Neural progenitor cell (in vitro differentiated cells): ENCODE results near the gene GATAD2A. TPM values are rescaled to one million over a fixed set of nuclear protein-coding genes. Genes with fewer than 3 reads are reported as not detected.

Experiments
- DNase-seq: peaks from one replicate; pipeline ENCODE4 v3.0.0-alpha.2; 2016; ENCODE audit warnings: low spot score
- H2AFZ ChIP-seq: fragments of 200-600 bp; sonication (generic); replicated peaks from 2 replicates; pipeline ENCODE4 v1.6.1; 2016; ENCODE audit warnings: antibody characterized with exemption
- H3F3A ChIP-seq: fragments of 200-600 bp; sonication (generic); 2 replicates; pipeline ENCODE4 v1.6.1; 2016; ENCODE audit warnings: antibody characterized with exemption, low read depth
- H3K27ac ChIP-seq: fragments of 200-600 bp; sonication (generic); 2 replicates; pipeline ENCODE4 v1.5.1; 2016; ENCODE audit warnings: mild to moderate bottlenecking
- H3K27me3 ChIP-seq: fragments of 200-600 bp; sonication (generic); 2 replicates; pipeline ENCODE4 v1.6.1; 2016; ENCODE audit warnings: mild to moderate bottlenecking, moderate library complexity
- H3K36me3 ChIP-seq: fragments of 200-600 bp; sonication (generic); 2 replicates; pipeline ENCODE4 v1.5.1; 2016
- H3K4me1 ChIP-seq: fragments of 200-600 bp; sonication (generic); 2 replicates; pipeline ENCODE4 v1.6.1; 2016; ENCODE audit warnings: mixed run types
- H3K4me2 ChIP-seq: fragments of 200-600 bp; sonication (generic); 2 replicates; pipeline ENCODE4 v1.6.1; 2016
- H3K4me3 ChIP-seq: fragments of 200-600 bp; sonication (generic); 2 replicates; pipeline ENCODE4 v1.5.1; 2016
- H3K79me2 ChIP-seq: fragments of 200-600 bp; sonication (generic); 2 replicates; pipeline ENCODE4 v1.6.1; 2016; ENCODE audit warnings: low read depth
- H3K9ac ChIP-seq: fragments of 200-600 bp; sonication (generic); 2 replicates; pipeline ENCODE4 v1.6.1; 2016
- H3K9me3 ChIP-seq: fragments of 200-600 bp; sonication (generic); 2 replicates; pipeline ENCODE4 v1.5.1; 2016; ENCODE audit warnings: low read depth
- H4K20me1 ChIP-seq: fragments of 200-600 bp; sonication (generic); 2 replicates; pipeline ENCODE4 v1.6.1; 2016; ENCODE audit warnings: low read depth
- H3K27ac Mint-ChIP-seq: 3 replicates; pipeline ENCODE4 v1.8.0; 2021; ENCODE audit warnings: mixed read lengths
- H3K27me3 Mint-ChIP-seq: 2 replicates; pipeline ENCODE4 v1.8.0; 2022; ENCODE audit warnings: low read depth, mild to moderate bottlenecking, inconsistent platforms, moderate library complexity, mixed read lengths; ENCODE audit not compliant: insufficient read depth
- H3K36me3 Mint-ChIP-seq: 3 replicates; pipeline ENCODE4 v1.8.0; 2021; ENCODE audit warnings: mixed read lengths
- H3K4me1 Mint-ChIP-seq: 3 replicates; pipeline ENCODE4 v1.8.0; 2021; ENCODE audit warnings: mixed read lengths
- H3K4me3 Mint-ChIP-seq: 3 replicates; pipeline ENCODE4 v1.8.0; 2021; ENCODE audit warnings: mild to moderate bottlenecking, moderate library complexity, mixed read lengths
- H3K9me3 Mint-ChIP-seq: 3 replicates; pipeline ENCODE4 v1.8.0; 2020; ENCODE audit warnings: mixed read lengths
- EZH2 ChIP-seq: fragments of 200-600 bp; sonication (generic); IDR thresholded peaks from 2 replicates; pipeline ENCODE4 v1.6.1; 2017; ENCODE audit warnings: antibody characterized with exemption, mild to moderate bottlenecking, moderate library complexity
- EZH2phosphoT487 ChIP-seq: fragments of 200-600 bp; sonication (generic); IDR thresholded peaks from 2 replicates; pipeline ENCODE4 v1.6.1; 2017; ENCODE audit warnings: antibody characterized with exemption
- total RNA-seq: library from RNA; depleted of rRNA; stranded (reverse); fragments of >200 nt; gene quantifications from 2 replicates; pipeline ENCODE4 v1.2.3, GENCODE V29; 2015; ENCODE audit warnings: low replicate concordance
- TF ChIP-seq, protein P1 (sequence below): fragments of 200-600 bp; sonication (generic); IDR thresholded peaks from 2 replicates; pipeline ENCODE4 v1.5.1; 2017; ENCODE audit warnings: antibody characterized with exemption, mild to moderate bottlenecking

GATAD2A gene
- total RNA-seq, 1 donor from 2014 or later: 37.9 TPM

GRCh38 chr19:19428746-19429145 lies 23.3 kb downstream of the GATAD2A start:
- Mint-ChIP-seq H3K4me3 (no peak overlapping the region), H3K27me3 (no peaks in the 10 kb centered on the region), H3K9me3 (no peaks in the 10 kb centered on the region), H3K27ac (peak overlapping the region; percentile 72), H3K4me1 (peaks cover 18% of the 10 kb centered on the region), H3K36me3 (peaks cover 25% of the 10 kb centered on the region)
- Histone ChIP-seq H3F3A (no peaks in the 10 kb centered on the region), H3K9me3 (no peaks in the 10 kb centered on the region), H2AFZ (no peak overlapping the region), H3K79me2 (peaks cover 100% of the 10 kb centered on the region), H3K4me2 (no peak overlapping the region), H4K20me1 (peaks cover 96% of the 10 kb centered on the region), H3K27me3 (no peaks in the 10 kb centered on the region), H3K9ac (no peak overlapping the region), H3K4me1 (peaks cover 18% of the 10 kb centered on the region), H3K4me3 (no peak overlapping the region), H3K27ac (no peak overlapping the region), H3K36me3 (no peaks in the 10 kb centered on the region)
- DNase-seq: no peak
- TF ChIP-seq, protein P1, sequence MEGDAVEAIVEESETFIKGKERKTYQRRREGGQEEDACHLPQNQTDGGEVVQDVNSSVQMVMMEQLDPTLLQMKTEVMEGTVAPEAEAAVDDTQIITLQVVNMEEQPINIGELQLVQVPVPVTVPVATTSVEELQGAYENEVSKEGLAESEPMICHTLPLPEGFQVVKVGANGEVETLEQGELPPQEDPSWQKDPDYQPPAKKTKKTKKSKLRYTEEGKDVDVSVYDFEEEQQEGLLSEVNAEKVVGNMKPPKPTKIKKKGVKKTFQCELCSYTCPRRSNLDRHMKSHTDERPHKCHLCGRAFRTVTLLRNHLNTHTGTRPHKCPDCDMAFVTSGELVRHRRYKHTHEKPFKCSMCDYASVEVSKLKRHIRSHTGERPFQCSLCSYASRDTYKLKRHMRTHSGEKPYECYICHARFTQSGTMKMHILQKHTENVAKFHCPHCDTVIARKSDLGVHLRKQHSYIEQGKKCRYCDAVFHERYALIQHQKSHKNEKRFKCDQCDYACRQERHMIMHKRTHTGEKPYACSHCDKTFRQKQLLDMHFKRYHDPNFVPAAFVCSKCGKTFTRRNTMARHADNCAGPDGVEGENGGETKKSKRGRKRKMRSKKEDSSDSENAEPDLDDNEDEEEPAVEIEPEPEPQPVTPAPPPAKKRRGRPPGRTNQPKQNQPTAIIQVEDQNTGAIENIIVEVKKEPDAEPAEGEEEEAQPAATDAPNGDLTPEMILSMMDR: no peak
- TF ChIP-seq EZH2phosphoT487: no peak
- no peak for TF ChIP-seq EZH2

DNA sequence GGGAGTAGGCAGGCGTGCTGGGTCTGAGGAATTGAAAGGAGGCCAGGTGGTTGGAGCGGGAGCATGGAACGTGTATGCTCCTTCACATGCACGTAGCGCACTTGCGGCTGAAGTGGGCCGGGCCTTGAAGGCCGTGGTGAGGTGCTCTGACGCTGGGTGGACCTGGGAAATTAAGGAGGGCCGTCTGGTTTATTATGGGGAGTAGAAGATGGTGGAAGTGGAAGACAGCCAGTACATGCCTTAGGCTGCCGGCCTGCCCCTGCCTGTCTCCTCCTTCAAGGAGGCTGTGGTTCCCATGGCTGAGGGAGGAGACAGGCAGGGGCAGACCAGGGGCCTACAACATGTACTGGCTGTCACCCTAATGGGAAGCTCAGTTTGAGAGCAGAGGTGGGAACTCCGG lies 23.9 kb downstream of the GATAD2A start:
- Mint-ChIP-seq H3K36me3 (peaks cover 25% of the 10 kb centered on the region), H3K9me3 (no peaks in the 10 kb centered on the region), H3K27me3 (no peaks in the 10 kb centered on the region), H3K4me3 (no peak overlapping the region), H3K4me1 (peaks cover 18% of the 10 kb centered on the region), H3K27ac (peak overlapping the region; percentile 72)
- H3K4me2 ChIP-seq: no peak overlapping the region
- no peak overlapping the region for H3K27ac ChIP-seq
- no peaks in the 10 kb centered on the region for H3F3A ChIP-seq
- TF ChIP-seq EZH2phosphoT487 (no peak), EZH2 (no peak)
- TF ChIP-seq, protein P1: no peak
- H2AFZ ChIP-seq: no peak overlapping the region
- H4K20me1 ChIP-seq: peaks cover 96% of the 10 kb centered on the region
- no peak overlapping the region for H3K4me3 ChIP-seq
- no peaks in the 10 kb centered on the region for H3K36me3 ChIP-seq
- peaks cover 18% of the 10 kb centered on the region for H3K4me1 ChIP-seq
- no peak for DNase-seq
- peaks cover 100% of the 10 kb centered on the region for H3K79me2 ChIP-seq
- no peaks in the 10 kb centered on the region for H3K27me3 ChIP-seq
- no peaks in the 10 kb centered on the region for H3K9me3 ChIP-seq
- H3K9ac ChIP-seq: no peak overlapping the region

DNA sequence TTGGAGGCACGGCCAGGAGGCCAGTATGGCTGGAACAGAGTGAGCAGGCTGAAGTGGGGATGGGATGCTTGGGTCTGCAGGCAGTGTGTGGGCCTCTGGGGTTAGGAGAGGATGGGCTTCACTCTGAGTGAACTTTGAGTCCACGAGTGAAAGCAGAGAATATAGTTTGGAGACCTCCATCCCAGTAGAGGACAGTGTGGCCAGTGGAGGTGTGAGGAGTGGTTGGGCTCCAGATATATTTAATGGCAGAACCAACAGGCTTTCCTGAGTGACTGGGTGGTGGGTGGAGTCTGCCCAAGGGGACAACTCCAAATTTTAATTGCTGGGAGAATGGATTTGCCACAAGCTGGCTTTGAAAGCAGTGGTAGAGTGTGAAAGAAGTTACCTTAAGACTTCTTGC lies 27.3 kb downstream of the GATAD2A start:
- H3K79me2 ChIP-seq: peaks cover 100% of the 10 kb centered on the region
- H3K27ac Mint-ChIP-seq: peak overlapping the region; percentile 29
- H3K4me3 ChIP-seq: no peak overlapping the region
- no peaks in the 10 kb centered on the region for H3K9me3 Mint-ChIP-seq
- peaks cover 23% of the 10 kb centered on the region for H3K4me1 Mint-ChIP-seq
- no peak for DNase-seq
- H3F3A ChIP-seq: peaks cover 14% of the 10 kb centered on the region
- H3K4me2 ChIP-seq: no peak overlapping the region
- peaks cover 23% of the 10 kb centered on the region for H3K36me3 Mint-ChIP-seq
- no peaks in the 10 kb centered on the region for H3K27me3 ChIP-seq
- H2AFZ ChIP-seq: no peak overlapping the region
- no peaks in the 10 kb centered on the region for H3K36me3 ChIP-seq
- peaks cover 23% of the 10 kb centered on the region for H3K4me1 ChIP-seq
- no peaks in the 10 kb centered on the region for H3K27me3 Mint-ChIP-seq
- no peak overlapping the region for H3K9ac ChIP-seq
- H3K27ac ChIP-seq: no peak overlapping the region
- no peaks in the 10 kb centered on the region for H3K9me3 ChIP-seq
- no peak for TF ChIP-seq EZH2
- TF ChIP-seq, protein P1: no peak
- TF ChIP-seq EZH2phosphoT487: no peak
- peaks cover 97% of the 10 kb centered on the region for H4K20me1 ChIP-seq
- H3K4me3 Mint-ChIP-seq: no peak overlapping the region
